PC-9 (cell line): ENCODE measurements around the gene CDC7. TPM values are rescaled to one million over a fixed set of nuclear protein-coding genes. Genes with fewer than 3 reads are reported as not detected.
"Not testable (repeated sequence)": the region's sequence is repeated elsewhere in the genome, so short reads cannot be mapped to it uniquely, and the experiment has no call there.

Source experiments
- BruUV-seq: library from RNA; stranded (reverse); fragments of 400-500 nt; replicated peaks from 2 replicates; lab custom pipeline; 2021; lab: Mats Ljungman, UMichigan
- CTCF ChIA-PET: fragments of 300-600 bp; sonication (Branson Sonifier 250); formaldehyde crosslinking; loops from one replicate; lab custom pipeline; 2022; ENCODE audit warnings: antibody characterized with exemption; lab: Charles Lee
- POLR2A ChIA-PET: fragments of 300-600 bp; sonication (Branson Sonifier 250); formaldehyde crosslinking; loops from one replicate; lab custom pipeline; 2022; ENCODE audit warnings: antibody characterized with exemption; ENCODE audit not compliant: unreplicated experiment; lab: Charles Lee
- DNase-seq, 2 experiments: peaks; one replicate each; pipeline versions ENCODE4 v3.0.0 to v3.0.0-alpha.2; 2015 to 2022; ENCODE audit warnings: mixed read lengths in 1 of 2
- H2AFZ ChIP-seq: fragments of 200-600 bp; sonication (generic); 2 replicates; pipeline ENCODE4 v1.8.1; 2017; ENCODE audit warnings: antibody characterized with exemption
- H3F3A ChIP-seq: fragments of 200-600 bp; sonication (generic); 2 replicates; pipeline ENCODE4 v1.8.1; 2017; ENCODE audit warnings: antibody characterized with exemption, mild to moderate bottlenecking, low read depth; ENCODE audit not compliant: insufficient read depth
- H3K27ac ChIP-seq: fragments of 200-600 bp; sonication (generic); 2 replicates; pipeline ENCODE4 v1.6.1; 2016; ENCODE audit warnings: mixed run types
- H3K27me3 ChIP-seq: fragments of 200-600 bp; sonication (generic); 2 replicates; pipeline ENCODE4 v1.6.1; 2016; ENCODE audit warnings: low read depth, mixed run types; ENCODE audit not compliant: insufficient read depth
- H3K36me3 ChIP-seq: fragments of 200-600 bp; sonication (generic); 2 replicates; pipeline ENCODE4 v1.6.1; 2016; ENCODE audit warnings: low read depth, mixed run types
- H3K4me1 ChIP-seq: fragments of 200-600 bp; sonication (generic); replicated peaks from 2 replicates; pipeline ENCODE4 v1.6.1; 2016; ENCODE audit warnings: mixed run types; ENCODE audit not compliant: insufficient read depth
- H3K4me2 ChIP-seq: fragments of 200-600 bp; sonication (generic); 2 replicates; pipeline ENCODE4 v1.6.1; 2017; ENCODE audit warnings: mixed run types
- H3K4me3 ChIP-seq: fragments of 200-600 bp; sonication (generic); 2 replicates; pipeline ENCODE4 v1.6.1; 2016; ENCODE audit warnings: mixed run types
- H3K79me2 ChIP-seq: fragments of 200-600 bp; sonication (generic); 2 replicates; pipeline ENCODE4 v1.6.1; 2017; ENCODE audit warnings: low read depth, mixed run types
- H3K9me2 ChIP-seq: fragments of 200-600 bp; sonication (generic); 2 replicates; pipeline ENCODE4 v1.8.1; 2017; ENCODE audit warnings: mild to moderate bottlenecking; ENCODE audit not compliant: insufficient read depth
- H3K9me3 ChIP-seq: fragments of 200-600 bp; sonication (generic); 2 replicates; pipeline ENCODE4 v1.8.1; 2016; ENCODE audit warnings: low read depth; ENCODE audit not compliant: insufficient read depth
- H4K20me1 ChIP-seq: fragments of 200-600 bp; sonication (generic); 2 replicates; pipeline ENCODE4 v1.8.1; 2017; ENCODE audit not compliant: insufficient read depth
- EZH2 ChIP-seq: fragments of 200-600 bp; sonication (generic); IDR thresholded peaks from 2 replicates; pipeline ENCODE4 v1.8.0; 2017; ENCODE audit warnings: antibody characterized with exemption, low read depth
- intact Hi-C: fragments of 100-400 bp; cut with micrococcal nuclease; formaldehyde crosslinking; loops from one replicate; pipeline ENCODE4 v1.10.0; 2022; ENCODE audit not compliant: unreplicated experiment
- total RNA-seq: library from RNA; stranded (reverse); gene quantifications from 2 replicates; pipeline ENCODE4 v1.2.3, GENCODE V29; 2021
- TF ChIP-seq, protein P1 (sequence below): fragments of 200-600 bp; sonication (generic); conservative IDR thresholded peaks from 2 replicates; pipeline ENCODE4 v1.6.1; 2017; ENCODE audit warnings: mixed run types, antibody characterized with exemption, mild to moderate bottlenecking, moderate library complexity

CDC7 gene
- total RNA-seq, 1 experiment from 2014 or later = 13.1 TPM

DNA sequence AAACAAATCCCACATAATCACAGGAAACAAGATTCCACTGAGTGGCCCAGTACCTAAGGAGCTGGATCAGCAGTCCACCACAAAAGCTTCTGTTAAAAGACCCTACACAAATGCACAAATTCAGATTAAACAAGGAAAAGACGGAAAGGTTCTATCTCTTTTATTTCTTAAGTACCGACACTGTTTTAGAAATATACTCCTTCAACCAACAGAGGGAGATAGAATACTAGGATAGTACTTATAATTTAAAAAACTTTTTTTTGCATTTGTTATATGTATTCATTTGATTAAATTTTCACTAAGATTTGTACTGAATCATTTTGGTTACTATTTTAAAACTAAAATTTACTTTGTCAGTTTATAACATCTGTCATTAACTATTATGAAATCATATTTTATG lies 12.5 kb downstream of the CDC7 start:
- DNase-seq = no peak
- Histone ChIP-seq H4K20me1 (no peaks in the 10 kb centered on the region), H3K27ac (no peak overlapping the region), H3K9me2 (no peaks in the 10 kb centered on the region), H3K9me3 (no peaks in the 10 kb centered on the region), H3K4me1 (no peaks in the 10 kb centered on the region), H3F3A (peaks cover 10% of the 10 kb centered on the region; the same call in 1 of the 2 replicates), H3K4me2 (no peak overlapping the region), H3K79me2 (no peaks in the 10 kb centered on the region), H2AFZ (no peak overlapping the region), H3K36me3 (peaks cover 40% of the 10 kb centered on the region; the same call in 1 of the 2 replicates), H3K27me3 (no peaks in the 10 kb centered on the region), H3K4me3 (no peak overlapping the region)
- ChIA-PET CTCF (interaction anchor here (0.8 to 1.1 kb wide), 2 partner anchors 17 to 371 kb away, joined by 3 to 5 read pairs; no protein-coding TSS in a partner anchor), POLR2A (no interaction called here)
- TF ChIP-seq EZH2 = no peak
- TF ChIP-seq, protein P1, sequence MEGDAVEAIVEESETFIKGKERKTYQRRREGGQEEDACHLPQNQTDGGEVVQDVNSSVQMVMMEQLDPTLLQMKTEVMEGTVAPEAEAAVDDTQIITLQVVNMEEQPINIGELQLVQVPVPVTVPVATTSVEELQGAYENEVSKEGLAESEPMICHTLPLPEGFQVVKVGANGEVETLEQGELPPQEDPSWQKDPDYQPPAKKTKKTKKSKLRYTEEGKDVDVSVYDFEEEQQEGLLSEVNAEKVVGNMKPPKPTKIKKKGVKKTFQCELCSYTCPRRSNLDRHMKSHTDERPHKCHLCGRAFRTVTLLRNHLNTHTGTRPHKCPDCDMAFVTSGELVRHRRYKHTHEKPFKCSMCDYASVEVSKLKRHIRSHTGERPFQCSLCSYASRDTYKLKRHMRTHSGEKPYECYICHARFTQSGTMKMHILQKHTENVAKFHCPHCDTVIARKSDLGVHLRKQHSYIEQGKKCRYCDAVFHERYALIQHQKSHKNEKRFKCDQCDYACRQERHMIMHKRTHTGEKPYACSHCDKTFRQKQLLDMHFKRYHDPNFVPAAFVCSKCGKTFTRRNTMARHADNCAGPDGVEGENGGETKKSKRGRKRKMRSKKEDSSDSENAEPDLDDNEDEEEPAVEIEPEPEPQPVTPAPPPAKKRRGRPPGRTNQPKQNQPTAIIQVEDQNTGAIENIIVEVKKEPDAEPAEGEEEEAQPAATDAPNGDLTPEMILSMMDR = peak; percentile 73
- BruUV-seq = no TSS peak
- intact Hi-C loops = loop anchor here (5.0 kb wide), 2 partner anchors 374 to 784 kb away; partner anchors contain the start of genes GLMN, RPAP2 and TGFBR3

DNA sequence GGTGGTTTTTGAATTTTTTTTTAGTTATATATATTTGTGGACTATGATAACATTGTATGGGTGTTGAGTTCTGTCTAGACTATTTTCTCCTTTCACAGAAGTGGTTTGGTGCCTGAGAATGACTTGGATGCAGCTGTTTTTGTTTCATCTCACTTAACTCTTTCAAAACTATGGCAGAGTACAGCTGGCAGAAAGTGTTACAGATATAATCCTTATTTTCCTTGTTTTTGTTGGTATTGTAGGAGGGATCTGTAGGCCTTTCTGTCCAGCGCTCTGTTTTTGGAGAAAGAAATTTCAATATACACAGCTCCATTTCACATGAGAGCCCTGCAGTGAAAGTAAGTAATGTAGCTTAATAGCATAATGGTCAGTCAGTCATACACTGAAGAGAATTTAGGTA lies 13.1 kb downstream of the CDC7 start:
- ChIA-PET CTCF (no interaction called here), POLR2A (no interaction called here)
- intact Hi-C loops = loop anchor here (5.0 kb wide), 2 partner anchors 374 to 784 kb away; partner anchors contain the start of genes GLMN, RPAP2 and TGFBR3
- Histone ChIP-seq H2AFZ (no peak overlapping the region), H3K79me2 (no peaks in the 10 kb centered on the region), H3K9me3 (no peaks in the 10 kb centered on the region), H3K9me2 (no peaks in the 10 kb centered on the region), H3F3A (peaks cover 10% of the 10 kb centered on the region; the same call in 1 of the 2 replicates), H3K27ac (no peak overlapping the region), H3K27me3 (no peaks in the 10 kb centered on the region), H3K4me1 (no peaks in the 10 kb centered on the region), H3K4me2 (no peak overlapping the region), H3K4me3 (no peak overlapping the region), H3K36me3 (peaks cover 36% of the 10 kb centered on the region; the same call in 1 of the 2 replicates), H4K20me1 (no peaks in the 10 kb centered on the region)
- TF ChIP-seq EZH2 = no peak
- TF ChIP-seq, protein P1 = no peak
- no TSS peak for BruUV-seq
- DNase-seq = no peak

DNA sequence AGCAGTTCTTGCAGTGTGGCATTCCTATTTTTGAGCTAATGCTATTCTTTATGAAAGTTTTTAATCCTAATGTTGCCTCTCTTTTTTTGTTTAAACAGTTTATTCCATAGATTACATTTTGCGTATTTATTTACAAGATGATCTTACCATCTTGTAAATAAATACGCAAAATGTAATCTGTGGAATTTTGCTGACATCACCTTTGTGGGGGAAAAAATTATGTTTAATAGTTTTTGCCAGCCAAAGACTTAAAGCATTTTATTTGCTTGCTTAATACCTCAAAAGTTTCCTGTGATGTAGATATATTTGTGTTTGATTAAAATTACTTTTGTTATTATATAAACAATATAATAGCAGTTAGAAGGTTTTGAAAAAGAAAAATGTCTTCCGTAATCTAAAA lies 15.3 kb downstream of the CDC7 start:
- H3K27ac ChIP-seq = no peak overlapping the region
- no peaks in the 10 kb centered on the region for H3K27me3 ChIP-seq
- H3K36me3 ChIP-seq = peaks cover 24% of the 10 kb centered on the region; the same call in 1 of the 2 replicates
- H3K4me2 ChIP-seq = no peak overlapping the region
- H3K9me2 ChIP-seq = no peaks in the 10 kb centered on the region
- POLR2A ChIA-PET = no interaction called here
- no TSS peak for BruUV-seq
- intact Hi-C loops = no loop called here
- H3F3A ChIP-seq = no peaks in the 10 kb centered on the region
- CTCF ChIA-PET = no interaction called here
- TF ChIP-seq EZH2 = no peak
- TF ChIP-seq, protein P1 = no peak
- H3K9me3 ChIP-seq = no peaks in the 10 kb centered on the region
- no peaks in the 10 kb centered on the region for H3K79me2 ChIP-seq
- no peak overlapping the region for H3K4me3 ChIP-seq
- no peak for DNase-seq
- H4K20me1 ChIP-seq = no peaks in the 10 kb centered on the region
- no peaks in the 10 kb centered on the region for H3K4me1 ChIP-seq
- H2AFZ ChIP-seq = no peak overlapping the region

DNA sequence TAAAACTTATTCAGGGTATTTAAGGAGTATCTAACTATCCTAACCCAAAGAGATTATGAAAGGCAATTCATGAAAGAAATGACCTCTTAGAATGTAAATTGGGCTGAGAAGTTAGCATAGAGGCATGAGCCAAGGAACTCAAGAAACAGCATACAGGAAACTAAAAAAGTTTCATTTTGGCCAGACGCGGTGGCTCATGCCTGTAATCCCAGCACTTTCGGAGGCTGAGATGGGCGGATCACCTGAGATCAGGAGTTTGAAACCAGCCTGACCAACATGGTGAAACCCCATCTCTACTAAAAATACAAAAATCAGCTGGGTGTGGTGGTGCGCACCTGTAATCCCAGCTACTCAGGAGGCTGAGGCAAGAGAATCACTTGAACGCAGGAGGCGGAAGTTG lies 16.0 kb downstream of the CDC7 start:
- CTCF ChIA-PET, POLR2A ChIA-PET, DNase-seq, H3K9me2 ChIP-seq, H3K27me3 ChIP-seq, H3K79me2 ChIP-seq, H3K4me1 ChIP-seq, intact Hi-C loops, BruUV-seq, H2AFZ ChIP-seq, H3K4me2 ChIP-seq, H3F3A ChIP-seq, H3K4me3 ChIP-seq, H3K9me3 ChIP-seq, H3K27ac ChIP-seq, H4K20me1 ChIP-seq: not testable (repeated sequence)
- H3K36me3 ChIP-seq = peaks cover 24% of the 10 kb centered on the region; the same call in 1 of the 2 replicates

DNA sequence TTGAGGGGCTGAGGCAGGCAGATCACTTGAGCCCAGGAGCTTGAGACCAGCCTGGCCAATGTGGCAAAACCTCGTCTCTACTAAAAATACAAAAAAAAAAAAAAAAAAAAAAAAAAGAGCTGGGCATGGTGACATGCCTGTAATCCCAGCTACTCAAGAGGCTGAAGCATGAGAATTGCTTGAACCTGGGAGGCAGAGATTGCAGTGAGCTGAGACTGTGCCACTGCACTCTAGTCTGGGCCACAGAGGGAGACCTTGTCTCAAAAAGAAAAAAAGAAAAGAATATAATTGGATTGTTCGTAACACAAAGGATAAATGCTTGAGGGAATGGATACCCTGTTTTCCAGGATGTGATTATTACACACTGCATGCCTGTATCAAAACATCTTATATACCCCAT lies 18.5 kb downstream of the CDC7 start:
- BruUV-seq, H3K27ac ChIP-seq, H3K4me3 ChIP-seq, intact Hi-C loops, POLR2A ChIA-PET, H3K79me2 ChIP-seq, H3F3A ChIP-seq, DNase-seq, H3K9me3 ChIP-seq, H3K4me1 ChIP-seq, H3K9me2 ChIP-seq, H4K20me1 ChIP-seq, H3K27me3 ChIP-seq, H2AFZ ChIP-seq, H3K4me2 ChIP-seq, H3K36me3 ChIP-seq: not testable (repeated sequence)
- CTCF ChIA-PET = interaction anchor here (0.6 to 0.9 kb wide), 5 partner anchors 9 to 379 kb away, joined by 3 to 7 read pairs (median 6); no protein-coding TSS in a partner anchor
